ENCODE data around the gene FBXO10.

GRCh38 chr9:37550781-37551180 is 25.4 kb downstream of the FBXO10 start:
- no peak for TF ChIP-seq CTCF (conservative IDR thresholded peaks at IDR 0.05; ENCODE audit: low read length)
- no peak for TF ChIP-seq EZH2phosphoT487 (IDR thresholded peaks at IDR 0.05; ENCODE audit: borderline replicate concordance, low read depth, low read length)
